PC-3 (cell line): ENCODE results near the gene PLXNB3. TPM values are rescaled to one million over a fixed set of nuclear protein-coding genes. Genes with fewer than 3 reads are reported as not detected.

ENCODE experiments used
- ATAC-seq: fragments of 200-7000 bp; cut with Tn5 transposase; 2 replicates; pipeline ENCODE4 v1.9.1; 2020; ENCODE audit warnings: mild to moderate bottlenecking, moderate library complexity
- BruUV-seq: library from RNA; stranded (reverse); fragments of 400-500 nt; replicated peaks from 2 replicates; lab custom pipeline; 2021; lab: Mats Ljungman, UMichigan
- CTCF ChIA-PET: fragments of 300-600 bp; sonication (Branson Sonifier 250); formaldehyde crosslinking; loops from one replicate; lab custom pipeline; 2022; ENCODE audit warnings: antibody characterized with exemption; lab: Charles Lee
- POLR2A ChIA-PET: fragments of 300-600 bp; sonication (Branson Sonifier 250); formaldehyde crosslinking; loops from one replicate; lab custom pipeline; 2022; ENCODE audit warnings: antibody characterized with exemption; ENCODE audit not compliant: unreplicated experiment; lab: Charles Lee
- DNase-seq: peaks from one replicate; pipeline ENCODE4 v3.0.0-alpha.2; 2015
- H2AFZ ChIP-seq: fragments of 300-600 bp; sonication (generic); 2 replicates; pipeline ENCODE4 v1.6.0; 2016; ENCODE audit warnings: antibody characterized with exemption, low read length
- H3F3A ChIP-seq: fragments of 300-600 bp; sonication (generic); one replicate; pipeline ENCODE4 v1.6.0; 2017; ENCODE audit warnings: antibody characterized with exemption, low read length, control low read depth, mild to moderate bottlenecking; ENCODE audit not compliant: unreplicated experiment
- H3K27ac ChIP-seq: fragments of 300-600 bp; sonication (generic); 2 replicates; pipeline ENCODE4 v1.5.1; 2016; ENCODE audit warnings: mild to moderate bottlenecking, low read length
- H3K27me3 ChIP-seq: fragments of 300-600 bp; sonication (generic); 2 replicates; pipeline ENCODE4 v1.6.1; 2016; ENCODE audit warnings: low read length, mixed read lengths
- H3K36me3 ChIP-seq: fragments of 300-600 bp; sonication (generic); 2 replicates; pipeline ENCODE4 v1.6.1; 2016; ENCODE audit warnings: low read depth, mixed run types, low read length, mixed read lengths
- H3K4me1 ChIP-seq: fragments of 300-600 bp; sonication (generic); 2 replicates; pipeline ENCODE4 v1.5.1; 2016; ENCODE audit warnings: low read length; ENCODE audit not compliant: insufficient read depth
- H3K4me2 ChIP-seq: fragments of 300-600 bp; sonication (generic); 2 replicates; pipeline ENCODE4 v1.6.0; 2016; ENCODE audit warnings: low read length
- H3K4me3 ChIP-seq: fragments of 300-600 bp; sonication (generic); 2 replicates; pipeline ENCODE4 v1.5.1; 2016; ENCODE audit warnings: mild to moderate bottlenecking, low read length, mixed read lengths
- H3K79me2 ChIP-seq: fragments of 300-600 bp; sonication (generic); 2 replicates; pipeline ENCODE4 v1.6.1; 2017; ENCODE audit warnings: low read length, mixed read lengths
- H3K9ac ChIP-seq: fragments of 300-600 bp; sonication (generic); 2 replicates; pipeline ENCODE4 v1.6.0; 2016; ENCODE audit warnings: mild to moderate bottlenecking, low read length
- H3K9me2 ChIP-seq: fragments of 300-600 bp; sonication (generic); replicated peaks from 2 replicates; pipeline ENCODE4 v1.6.1; 2016; ENCODE audit warnings: mixed run types, low read length, mixed read lengths
- H3K9me3 ChIP-seq: fragments of 300-600 bp; sonication (generic); 2 replicates; pipeline ENCODE4 v1.6.1; 2016; ENCODE audit warnings: low read length, mixed read lengths
- H4K20me1 ChIP-seq: fragments of 300-600 bp; sonication (generic); 2 replicates; pipeline ENCODE4 v1.6.1; 2016; ENCODE audit warnings: low read length, mixed read lengths
- CTCF ChIP-seq: fragments of 300-600 bp; sonication (generic); conservative IDR thresholded peaks from 2 replicates; pipeline ENCODE4 v1.5.1; 2017; ENCODE audit warnings: antibody characterized with exemption, low read depth, mild to moderate bottlenecking, low read length
- EZH2 ChIP-seq: fragments of 300-600 bp; sonication (generic); IDR thresholded peaks from one replicate; pipeline ENCODE4 v1.6.1; 2017; ENCODE audit warnings: antibody characterized with exemption, mild to moderate bottlenecking, low read length; ENCODE audit not compliant: unreplicated experiment
- EZH2phosphoT487 ChIP-seq: fragments of 300-600 bp; sonication (generic); IDR thresholded peaks from 2 replicates; pipeline ENCODE4 v1.6.1; 2018; ENCODE audit warnings: mild to moderate bottlenecking, antibody characterized with exemption, low read length, borderline replicate concordance
- intact Hi-C: fragments of 100-400 bp; cut with micrococcal nuclease; formaldehyde crosslinking; loops from 2 replicates; pipeline ENCODE4 v1.9.0; 2023
- total RNA-seq: library from RNA; depleted of rRNA; stranded (reverse); fragments of >200 nt; gene quantifications from 2 replicates; pipeline ENCODE4 v1.2.3, GENCODE V29; 2014

PLXNB3 gene
- total RNA-seq, 1 experiment from 2014 or later = 27.3 TPM

GRCh38 chrX:153734871-153735270, 29.2 kb upstream of the PLXNB3 start:
- no peak for TF ChIP-seq CTCF
- TF ChIP-seq EZH2phosphoT487 = no peak
- TF ChIP-seq EZH2 = no peak
- DNase-seq (no peak), ATAC-seq (no peak)
- intact Hi-C loops = no loop called here
- Histone ChIP-seq H4K20me1 (no peaks in the 10 kb centered on the region), H3K27me3 (no peaks in the 10 kb centered on the region), H3K79me2 (peaks cover 17% of the 10 kb centered on the region), H3K36me3 (peaks cover 6% of the 10 kb centered on the region), H3K4me3 (no peak overlapping the region), H3K4me1 (peaks cover 24% of the 10 kb centered on the region), H3K9me3 (no peaks in the 10 kb centered on the region), H3K27ac (no peak overlapping the region), H2AFZ (no peak overlapping the region), H3K9me2 (no peaks in the 10 kb centered on the region), H3K9ac (no peak overlapping the region), H3K4me2 (no peak overlapping the region), H3F3A (peaks cover 11% of the 10 kb centered on the region)
- CTCF ChIA-PET = no interaction called here
- BruUV-seq = no TSS peak
- POLR2A ChIA-PET = no interaction called here

- Histone ChIP-seq H2AFZ (no peak overlapping the region), H3F3A (peaks cover 11% of the 10 kb centered on the region), H3K36me3 (peaks cover 6% of the 10 kb centered on the region), H3K9me3 (no peaks in the 10 kb centered on the region), H3K27me3 (no peaks in the 10 kb centered on the region), H4K20me1 (no peaks in the 10 kb centered on the region), H3K27ac (no peak overlapping the region), H3K9ac (no peak overlapping the region), H3K9me2 (no peaks in the 10 kb centered on the region), H3K4me3 (no peak overlapping the region), H3K79me2 (peaks cover 13% of the 10 kb centered on the region; the same call in 1 of the 2 replicates), H3K4me2 (no peak overlapping the region), H3K4me1 (peaks cover 24% of the 10 kb centered on the region)
- CTCF ChIA-PET = no interaction called here
- no peak for ATAC-seq
- TF ChIP-seq CTCF (peak; percentile 24; the same call in 1 of the 2 replicates), EZH2phosphoT487 (no peak)
- no TSS peak for BruUV-seq
- DNase-seq = no peak
- POLR2A ChIA-PET = no interaction called here
- intact Hi-C loops = no loop called here
Measured at GRCh38 chrX:153735274-153735673, 28.8 kb upstream of the PLXNB3 start.

- Histone ChIP-seq H3K4me1 (peaks cover 16% of the 10 kb centered on the region), H3K79me2 (peaks cover 6% of the 10 kb centered on the region; the same call in 1 of the 2 replicates), H3F3A (peaks cover 8% of the 10 kb centered on the region), H3K4me2 (no peak overlapping the region), H3K9me2 (no peaks in the 10 kb centered on the region), H3K4me3 (no peak overlapping the region), H3K9ac (no peak overlapping the region), H3K27me3 (no peaks in the 10 kb centered on the region), H3K9me3 (no peaks in the 10 kb centered on the region), H2AFZ (no peak overlapping the region), H4K20me1 (no peaks in the 10 kb centered on the region), H3K27ac (no peak overlapping the region), H3K36me3 (peaks cover 6% of the 10 kb centered on the region; the same call in 1 of the 2 replicates)
- ATAC-seq (no peak), DNase-seq (no peak)
- no peak for TF ChIP-seq EZH2phosphoT487
- no peak for TF ChIP-seq CTCF
- TF ChIP-seq EZH2 = no peak
- POLR2A ChIA-PET = no interaction called here
- BruUV-seq = no TSS peak
- CTCF ChIA-PET = no interaction called here
- intact Hi-C loops = no loop called here
Measured at GRCh38 chrX:153736071-153736820, 27.8 kb upstream of the PLXNB3 start.
